Endodermal cell (in vitro differentiated cells): ENCODE measurements around the gene PLAA. TPM values are rescaled to one million over a fixed set of nuclear protein-coding genes. Genes with fewer than 3 reads are reported as not detected.

Experiments
- DNase-seq: peaks from one replicate; pipeline ENCODE4 v3.0.0-alpha.2; 2017
- H3K27ac ChIP-seq: 2 replicates; pipeline ENCODE4 v1.5.1; 2013; ENCODE audit warnings: mild to moderate bottlenecking, low read depth, low read length, moderate library complexity
- H3K27me3 ChIP-seq: 2 replicates; pipeline ENCODE4 v1.6.1; 2013; ENCODE audit warnings: mild to moderate bottlenecking, low read length, moderate library complexity; ENCODE audit not compliant: insufficient read depth, control insufficient read depth, poor library complexity, severe bottlenecking
- H3K36me3 ChIP-seq: 2 replicates; pipeline ENCODE4 v1.7.0; 2013; ENCODE audit warnings: mild to moderate bottlenecking, low read length, moderate library complexity; ENCODE audit not compliant: control insufficient read depth, insufficient read depth
- H3K4me1 ChIP-seq: one replicate; pipeline ENCODE4 v1.7.0; 2013; ENCODE audit warnings: low read length; ENCODE audit not compliant: control insufficient read depth, insufficient read depth
- H3K4me3 ChIP-seq: 2 replicates; pipeline ENCODE4 v1.5.1; 2013; ENCODE audit warnings: mild to moderate bottlenecking, low read length, moderate library complexity
- H3K9ac ChIP-seq: 2 replicates; pipeline ENCODE4 v1.6.1; 2013; ENCODE audit warnings: mild to moderate bottlenecking, low read length, moderate library complexity; ENCODE audit not compliant: poor library complexity, severe bottlenecking; ENCODE audit errors: extremely low read depth
- H3K9me3 ChIP-seq: 2 replicates; pipeline ENCODE4 v1.6.1; 2013; ENCODE audit warnings: mild to moderate bottlenecking, low read length, moderate library complexity; ENCODE audit not compliant: control insufficient read depth
- H3K27ac Mint-ChIP-seq: 2 replicates; pipeline ENCODE4 v1.8.0; 2020; ENCODE audit warnings: mixed read lengths
- H3K27me3 Mint-ChIP-seq: 2 replicates; pipeline ENCODE4 v1.8.0; 2021; ENCODE audit warnings: mild to moderate bottlenecking, mixed read lengths; ENCODE audit not compliant: insufficient read depth
- H3K36me3 Mint-ChIP-seq: 2 replicates; pipeline ENCODE4 v1.8.0; 2020; ENCODE audit warnings: low read depth, mixed read lengths
- H3K4me1 Mint-ChIP-seq: 2 replicates; pipeline ENCODE4 v1.8.0; 2020; ENCODE audit warnings: mixed read lengths
- H3K4me3 Mint-ChIP-seq: 2 replicates; pipeline ENCODE4 v1.8.0; 2020; ENCODE audit warnings: mild to moderate bottlenecking, moderate library complexity, mixed read lengths
- H3K9me3 Mint-ChIP-seq: 2 replicates; pipeline ENCODE4 v1.8.0; 2020; ENCODE audit warnings: mild to moderate bottlenecking, mixed read lengths
- WGBS, 2 experiments: methylation state at CpG; one replicate each; pipeline versions ENCODE4 v1.1.5 to v1.1.7; 2013; ENCODE audit warnings: missing lambda C conversion rate in 2 of 2, mixed read lengths in 1 of 2; ENCODE audit not compliant: insufficient coverage in 1 of 2, insufficient read length in 1 of 2; 5-methylcytosine and 5-hydroxymethylcytosine counted together
- total RNA-seq, 2 donors: library from RNA; stranded (reverse); fragmentation: NEBNext Ultra II Directional in 1 of 2; extraction: Animal tissue kit (Norgen Biotek cat#: 25700) in 1 of 2; gene quantifications; 2 replicates in 1 of 2; 3 replicates in 1 of 2; pipeline ENCODE4 v1.2.1, GENCODE V29; 2021
- TF ChIP-seq, protein P1 (sequence below): fragments of 200-600 bp; sonication (generic); conservative IDR thresholded peaks from 2 replicates; pipeline ENCODE4 v1.5.0; 2021; ENCODE audit warnings: antibody characterized with exemption, mild to moderate bottlenecking

Gene PLAA
- total RNA-seq, 2 donors from 2014 or later: 41.3 to 49.8 TPM

DNA sequence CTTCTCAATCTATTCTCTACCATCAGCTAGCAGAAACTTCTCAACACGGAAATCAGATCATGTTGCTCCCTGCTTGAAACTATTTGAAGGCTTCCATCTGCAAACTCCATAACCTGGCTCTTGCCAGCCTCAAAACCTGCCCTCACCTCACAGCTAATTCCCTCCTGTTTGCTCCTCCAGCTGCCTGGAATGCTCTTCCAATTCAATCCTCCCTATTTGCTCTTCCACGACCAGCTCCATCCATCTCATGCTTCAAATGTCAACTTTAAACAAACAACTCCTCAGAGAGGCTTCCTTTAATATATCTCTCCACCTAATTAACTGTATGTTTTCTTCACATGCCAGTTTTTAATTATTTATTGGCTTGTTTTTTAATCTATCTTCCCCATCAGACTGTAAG, 1.5 kb downstream of the PLAA start:
- no peak overlapping the region for H3K27ac ChIP-seq
- H3K4me3 Mint-ChIP-seq: peak overlapping the region; percentile 91
- H3K9me3 ChIP-seq: no peaks in the 10 kb centered on the region
- 27 to 42% methylated on average over 2 of the region's 2 CpGs for WGBS, 2 experiments
- peaks cover 15% of the 10 kb centered on the region for H3K4me1 Mint-ChIP-seq
- peak overlapping the region; percentile 17 for H3K27ac Mint-ChIP-seq
- no peak for DNase-seq
- TF ChIP-seq, protein P1, sequence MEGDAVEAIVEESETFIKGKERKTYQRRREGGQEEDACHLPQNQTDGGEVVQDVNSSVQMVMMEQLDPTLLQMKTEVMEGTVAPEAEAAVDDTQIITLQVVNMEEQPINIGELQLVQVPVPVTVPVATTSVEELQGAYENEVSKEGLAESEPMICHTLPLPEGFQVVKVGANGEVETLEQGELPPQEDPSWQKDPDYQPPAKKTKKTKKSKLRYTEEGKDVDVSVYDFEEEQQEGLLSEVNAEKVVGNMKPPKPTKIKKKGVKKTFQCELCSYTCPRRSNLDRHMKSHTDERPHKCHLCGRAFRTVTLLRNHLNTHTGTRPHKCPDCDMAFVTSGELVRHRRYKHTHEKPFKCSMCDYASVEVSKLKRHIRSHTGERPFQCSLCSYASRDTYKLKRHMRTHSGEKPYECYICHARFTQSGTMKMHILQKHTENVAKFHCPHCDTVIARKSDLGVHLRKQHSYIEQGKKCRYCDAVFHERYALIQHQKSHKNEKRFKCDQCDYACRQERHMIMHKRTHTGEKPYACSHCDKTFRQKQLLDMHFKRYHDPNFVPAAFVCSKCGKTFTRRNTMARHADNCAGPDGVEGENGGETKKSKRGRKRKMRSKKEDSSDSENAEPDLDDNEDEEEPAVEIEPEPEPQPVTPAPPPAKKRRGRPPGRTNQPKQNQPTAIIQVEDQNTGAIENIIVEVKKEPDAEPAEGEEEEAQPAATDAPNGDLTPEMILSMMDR: no peak
- no peaks in the 10 kb centered on the region for H3K27me3 Mint-ChIP-seq
- no peaks in the 10 kb centered on the region for H3K27me3 ChIP-seq
- H3K36me3 Mint-ChIP-seq: peaks cover 8% of the 10 kb centered on the region
- peaks cover 9% of the 10 kb centered on the region for H3K36me3 ChIP-seq
- no peaks in the 10 kb centered on the region for H3K4me1 ChIP-seq
- no peaks in the 10 kb centered on the region for H3K9me3 Mint-ChIP-seq
- H3K4me3 ChIP-seq: peak overlapping the region; percentile 99
- H3K9ac ChIP-seq: peak overlapping the region; percentile 97

DNA sequence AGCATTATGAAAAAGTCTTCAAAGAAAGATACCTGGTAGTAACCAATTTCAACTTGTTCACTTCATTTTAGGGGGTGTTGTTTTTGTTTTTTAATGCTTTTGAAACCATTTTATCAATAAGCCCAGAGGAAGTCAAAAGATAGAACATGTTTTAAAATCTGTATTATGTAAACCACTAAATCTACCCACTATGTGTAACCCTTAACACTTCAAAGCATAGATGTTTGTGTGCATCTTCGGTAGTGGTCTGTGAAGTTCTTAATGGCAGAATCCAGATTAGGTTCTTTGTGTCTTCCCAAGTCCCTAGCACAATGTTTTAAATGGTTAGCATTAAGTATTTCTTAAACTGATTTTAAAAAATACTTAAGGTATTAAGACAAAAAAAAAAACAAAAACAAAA, 6.3 kb downstream of the PLAA start:
- H3K27me3 ChIP-seq: no peaks in the 10 kb centered on the region
- Mint-ChIP-seq H3K4me3 (no peak overlapping the region), H3K9me3 (peaks cover 4% of the 10 kb centered on the region), H3K4me1 (peaks cover 12% of the 10 kb centered on the region), H3K27ac (no peak overlapping the region), H3K27me3 (no peaks in the 10 kb centered on the region), H3K36me3 (peaks cover 19% of the 10 kb centered on the region)
- H3K4me3 ChIP-seq: no peak overlapping the region
- H3K4me1 ChIP-seq: no peaks in the 10 kb centered on the region
- no peak for DNase-seq
- peaks cover 20% of the 10 kb centered on the region for H3K36me3 ChIP-seq
- TF ChIP-seq, protein P1: no peak
- no peak overlapping the region for H3K9ac ChIP-seq
- H3K27ac ChIP-seq: no peak overlapping the region
- H3K9me3 ChIP-seq: peaks cover 19% of the 10 kb centered on the region
- WGBS, 2 experiments: 80% methylated on average over 1 of the region's 1 CpG; no CpG with 5 or more reads in 1 of the 2 experiments

DNA sequence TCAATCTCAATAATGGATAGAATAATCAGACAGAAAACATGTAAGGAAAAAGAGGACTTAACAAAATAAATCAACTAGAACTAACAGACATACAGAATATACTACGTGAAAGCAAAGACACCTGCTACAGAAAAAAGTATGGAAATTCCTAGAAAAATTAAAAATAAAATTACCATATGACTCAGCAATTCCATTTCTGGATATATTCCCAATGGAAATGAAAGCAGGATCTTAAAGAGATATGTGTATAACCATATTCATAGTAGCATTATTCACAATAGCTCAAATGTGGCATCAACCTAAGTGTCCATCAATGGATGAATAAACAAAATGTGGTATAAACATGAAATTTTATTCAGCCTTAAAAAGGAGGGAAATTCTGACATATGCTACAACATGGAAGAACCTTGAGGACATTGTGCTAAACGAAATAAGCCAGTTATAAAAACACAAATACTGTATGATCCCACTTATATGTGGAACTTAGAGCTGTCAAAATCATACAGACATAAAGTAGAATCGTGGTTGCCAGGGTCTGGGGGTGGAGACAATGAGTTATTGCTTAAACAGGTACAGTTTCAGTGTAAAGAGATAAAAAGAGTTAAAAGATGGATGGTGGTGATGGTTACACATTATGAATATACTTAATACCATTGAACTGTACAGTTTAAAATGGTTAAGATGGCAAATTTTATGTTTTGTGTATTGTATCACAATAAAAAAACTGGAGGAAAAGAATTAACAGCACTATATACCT, 6.9 kb downstream of the PLAA start:
- Histone ChIP-seq H3K36me3 (peaks cover 21% of the 10 kb centered on the region), H3K9me3 (peaks cover 19% of the 10 kb centered on the region), H3K4me3 (no peak overlapping the region), H3K4me1 (no peaks in the 10 kb centered on the region), H3K27me3 (no peaks in the 10 kb centered on the region), H3K27ac (no peak overlapping the region), H3K9ac (no peak overlapping the region)
- 97% methylated on average over 3 of the region's 3 CpGs; no CpG with 5 or more reads in 1 of the 2 experiments for WGBS, 2 experiments
- DNase-seq: no peak
- Mint-ChIP-seq H3K27ac (no peak overlapping the region), H3K4me1 (peaks cover 7% of the 10 kb centered on the region), H3K9me3 (peaks cover 4% of the 10 kb centered on the region), H3K36me3 (peaks cover 17% of the 10 kb centered on the region), H3K4me3 (no peak overlapping the region), H3K27me3 (no peaks in the 10 kb centered on the region)
- TF ChIP-seq, protein P1: no peak
